H1 (cell line): Measurements from ENCODE around the gene SV2B. TPM values are rescaled to one million over a fixed set of nuclear protein-coding genes. Genes with fewer than 3 reads are reported as not detected.

Experiments
- CTCF ChIA-PET: fragments of 300-600 bp; sonication (Branson Sonifier 250); formaldehyde crosslinking; loops from one replicate; lab custom pipeline; 2021; ENCODE audit not compliant: partially characterized antibody; lab: Charles Lee
- POLR2A ChIA-PET: fragments of 300-600 bp; sonication (Branson Sonifier 250); formaldehyde crosslinking; loops from one replicate; lab custom pipeline; 2021; ENCODE audit warnings: inconsistent platforms; ENCODE audit not compliant: partially characterized antibody; lab: Charles Lee
- DNase-seq, 2 experiments: peaks; one replicate each; pipeline versions ENCODE4 v3.0.0 to v3.0.0-alpha.2; 2010 to 2022; ENCODE audit warnings: low spot score in 2 of 2, low read depth in 1 of 2, mixed read lengths in 1 of 2
- FAIRE-seq: peaks from 2 replicates; lab custom pipeline; 2011; peaks lifted over from hg19 to GRCh38; lab: Jason Lieb, UNC
- H2AFZ ChIP-seq: 2 replicates; pipeline ENCODE4 v1.8.1; 2012; ENCODE audit warnings: low read length, inconsistent platforms
- H2AK5ac ChIP-seq: 2 replicates; pipeline ENCODE4 v1.6.1; 2013; ENCODE audit warnings: low read depth, low read length
- H2BK120ac ChIP-seq: replicated peaks from 2 replicates; pipeline ENCODE3; 2013; ENCODE audit warnings: low read depth, low read length, inconsistent platforms
- H2BK12ac ChIP-seq: 2 replicates; pipeline ENCODE4 v1.6.1; 2013; ENCODE audit warnings: low read depth, low read length
- H2BK15ac ChIP-seq: 2 replicates; pipeline ENCODE4 v1.6.1; 2013; ENCODE audit warnings: low read length
- H2BK20ac ChIP-seq: 2 replicates; pipeline ENCODE4 v1.6.1; 2013; ENCODE audit warnings: low read length
- H2BK5ac ChIP-seq: 2 replicates; pipeline ENCODE4 v1.6.1; 2013; ENCODE audit warnings: low read depth, low read length
- H3K14ac ChIP-seq: 2 replicates; pipeline ENCODE4 v1.6.1; 2013; ENCODE audit warnings: inconsistent platforms; ENCODE audit not compliant: insufficient read length
- H3K18ac ChIP-seq: 2 replicates; pipeline ENCODE4 v1.6.1; 2013; ENCODE audit warnings: low read length; ENCODE audit errors: extremely low read depth
- H3K23ac ChIP-seq: 2 replicates; pipeline ENCODE4 v1.6.1; 2013; ENCODE audit warnings: inconsistent platforms; ENCODE audit not compliant: insufficient read length
- H3K23me2 ChIP-seq: 2 replicates; pipeline ENCODE4 v1.6.1; 2013; ENCODE audit warnings: low read depth, low read length
- H3K27ac ChIP-seq: 2 replicates; pipeline ENCODE4 v1.6.1; 2011; ENCODE audit warnings: low read depth, low read length, inconsistent platforms
- H3K27me3 ChIP-seq, 4 experiments: replicated peaks in 1 of 4; 1 replicate in 1 of 4; 2 replicates in 3 of 4; pipeline versions ENCODE4 v1.6.1 to v1.8.1; 2011 to 2013; ENCODE audit warnings: low read length in 3 of 4, mild to moderate bottlenecking in 3 of 4, inconsistent platforms in 2 of 4, mixed read lengths in 2 of 4, moderate library complexity in 1 of 4; ENCODE audit not compliant: control insufficient read depth in 3 of 4, insufficient read depth in 3 of 4; ENCODE audit errors: extremely low read depth in 1 of 4
- H3K36me3 ChIP-seq, 4 experiments: 2 replicates each; pipeline versions ENCODE4 v1.6.1 to v1.8.1; 2011 to 2013; ENCODE audit warnings: mild to moderate bottlenecking in 4 of 4, low read length in 3 of 4, moderate library complexity in 2 of 4, control low read depth in 1 of 4, inconsistent platforms in 1 of 4; ENCODE audit not compliant: insufficient read depth in 4 of 4, control insufficient read depth in 2 of 4
- H3K4ac ChIP-seq: replicated peaks from 2 replicates; pipeline ENCODE3; 2013; ENCODE audit warnings: low read length, low read depth, mixed read lengths, inconsistent platforms; ENCODE audit not compliant: insufficient read length
- H3K4me1 ChIP-seq, 4 experiments: replicated peaks in 1 of 4; 1 replicate in 1 of 4; 2 replicates in 3 of 4; pipeline versions ENCODE4 v1.6.1 to v1.8.1; 2011 to 2013; ENCODE audit warnings: low read length in 3 of 4, inconsistent platforms in 2 of 4, mixed read lengths in 1 of 4; ENCODE audit not compliant: insufficient read depth in 4 of 4, control insufficient read depth in 3 of 4
- H3K4me2 ChIP-seq, 2 experiments: 2 replicates each; pipeline versions ENCODE4 v1.6.1 to v1.8.1; 2011 to 2013; ENCODE audit warnings: low read depth in 2 of 2, low read length in 2 of 2, control low read depth in 1 of 2, inconsistent platforms in 1 of 2, mild to moderate bottlenecking in 1 of 2; ENCODE audit not compliant: insufficient read depth in 1 of 2
- H3K4me3 ChIP-seq, 4 experiments: fragments of 200-600, 300-600 bp in 1 of 4; sonication (generic), shearing (Covaris generic), sonication (Bioruptor Twin) in 1 of 4; 2 replicates each; pipeline versions ENCODE4 v1.5.1 to v1.8.1; 2011 to 2016; ENCODE audit warnings: low read length in 4 of 4, low read depth in 3 of 4, control low read depth in 2 of 4, inconsistent platforms in 2 of 4, mild to moderate bottlenecking in 2 of 4, mixed read lengths in 1 of 4, moderate library complexity in 1 of 4; ENCODE audit not compliant: insufficient read depth in 2 of 4; ENCODE audit errors: extremely low read depth in 1 of 4
- H3K56ac ChIP-seq: replicated peaks from 2 replicates; pipeline ENCODE3; 2013; ENCODE audit warnings: low read depth, mild to moderate bottlenecking, mixed read lengths, low read length, inconsistent platforms; ENCODE audit not compliant: insufficient read length
- H3K79me1 ChIP-seq: 2 replicates; pipeline ENCODE4 v1.6.1; 2013; ENCODE audit warnings: low read depth, low read length, control low read depth
- H3K79me2 ChIP-seq, 2 experiments: 2 replicates each; pipeline versions ENCODE4 v1.6.1 to v1.8.1; 2012 to 2013; ENCODE audit warnings: low read length in 2 of 2, mild to moderate bottlenecking in 2 of 2, inconsistent platforms in 1 of 2; ENCODE audit not compliant: insufficient read depth in 2 of 2, control insufficient read depth in 1 of 2
- H3K9ac ChIP-seq, 4 experiments: replicated peaks in 1 of 4; 1 replicate in 1 of 4; 2 replicates in 3 of 4; pipeline versions ENCODE4 v1.6.1 to v1.8.1; 2011 to 2013; ENCODE audit warnings: low read depth in 3 of 4, low read length in 3 of 4, control low read depth in 2 of 4, mild to moderate bottlenecking in 2 of 4, moderate library complexity in 2 of 4, inconsistent platforms in 1 of 4; ENCODE audit errors: extremely low read depth in 1 of 4
- H3K9me3 ChIP-seq, 2 experiments: 2 replicates each; pipeline versions ENCODE4 v1.6.1 to v1.8.1; 2012 to 2013; ENCODE audit warnings: mild to moderate bottlenecking in 2 of 2, moderate library complexity in 2 of 2, control low read depth in 1 of 2, inconsistent platforms in 1 of 2, low read depth in 1 of 2, low read length in 1 of 2, mixed read lengths in 1 of 2; ENCODE audit not compliant: insufficient read depth in 2 of 2
- H4K20me1 ChIP-seq, 2 experiments: replicated peaks in 1 of 2; 2 replicates each; pipeline versions ENCODE3 to v1.8.1; 2011 to 2013; ENCODE audit warnings: inconsistent platforms in 2 of 2, low read length in 2 of 2, mild to moderate bottlenecking in 1 of 2; ENCODE audit not compliant: insufficient read depth in 2 of 2, control insufficient read depth in 1 of 2
- H4K5ac ChIP-seq: 2 replicates; pipeline ENCODE4 v1.6.1; 2013; ENCODE audit warnings: low read length, low read depth, mixed read lengths, inconsistent platforms; ENCODE audit not compliant: insufficient read length
- H4K8ac ChIP-seq: 2 replicates; pipeline ENCODE4 v1.8.0; 2013; ENCODE audit warnings: mild to moderate bottlenecking, moderate library complexity, low read length, inconsistent platforms; ENCODE audit not compliant: insufficient read depth; ENCODE audit errors: extremely low read depth
- H4K91ac ChIP-seq: replicated peaks from 2 replicates; pipeline ENCODE3; 2013; ENCODE audit warnings: low read length, mixed read lengths, inconsistent platforms; ENCODE audit not compliant: insufficient read length
- CHD2 ChIP-seq: IDR thresholded peaks from 2 replicates; pipeline ENCODE4 v1.6.1; 2012; ENCODE audit warnings: low read length, improper control_type of control experiment
- HDAC6 ChIP-seq: IDR thresholded peaks from one replicate; pipeline ENCODE4 v1.7.1; 2012; ENCODE audit warnings: low read depth, mild to moderate bottlenecking, inconsistent platforms, low read length, moderate library complexity
- SIX5 ChIP-seq: IDR thresholded peaks from 2 replicates; pipeline ENCODE4 v1.6.1; 2011; ENCODE audit warnings: mild to moderate bottlenecking, low read depth, low read length
- WGBS, 2 experiments: shearing (Covaris generic) in 1 of 2; methylation state at CpG; one replicate each; pipeline versions ENCODE4 v1.1.6 to v1.1.7; 2013 to 2015; ENCODE audit warnings: low lambda C conversion rate in 2 of 2, mixed read lengths in 2 of 2, inconsistent platforms in 1 of 2, low coverage in 1 of 2, missing lambda C conversion rate in 1 of 2; ENCODE audit not compliant: insufficient replicate concordance in 2 of 2, insufficient coverage in 1 of 2, insufficient read length in 1 of 2; ENCODE audit errors: extremely low coverage in 1 of 2, missing lambda C conversion rate in 1 of 2; 5-methylcytosine and 5-hydroxymethylcytosine counted together
- polyA plus RNA-seq, 7 experiments: library from polyadenylated mRNA; depleted of rRNA in 3 of 7; stranded (reverse) in 5 of 7; unstranded in 2 of 7; fragments of >200 nt in 5 of 7; fragments of 200-250 nt in 2 of 7; gene quantifications; 1 replicate in 5 of 7; 2 replicates in 1 of 7; 4 replicates in 1 of 7; pipeline versions ENCODE4 v1.2.1 to v1.2.3, GENCODE V29; 2011 to 2013; ENCODE audit warnings: missing spikeins in 2 of 7, mixed read lengths in 2 of 7
- total RNA-seq: library from RNA; stranded (reverse); fragmentation: NEBNext Ultra II Directional; extraction: Animal tissue kit (Norgen Biotek cat#: 25700); gene quantifications from 2 replicates; pipeline ENCODE4 v1.2.1, GENCODE V29; 2021
- TF ChIP-seq, protein P1 (sequence below): IDR thresholded peaks from 2 replicates; pipeline ENCODE4 v1.6.1; 2011; ENCODE audit warnings: low read depth, mild to moderate bottlenecking, low read length; ENCODE audit not compliant: insufficient read depth
- TF ChIP-seq, protein P2 (sequence below): IDR thresholded peaks from 2 replicates; pipeline ENCODE4 v1.6.1; 2011; ENCODE audit warnings: low read length, improper control_type of control experiment

SV2B gene
- total and polyA plus RNA-seq, 2 of the 8 experiments (the other 6 are each of a cell fraction or from before 2014, with no cell fraction given) = 0.09 to 0.20 TPM

GRCh38 chr15:91291673-91292072, 191.6 kb downstream of the SV2B start:
- H4K5ac ChIP-seq = no peak overlapping the region
- no peaks in the 10 kb centered on the region for H4K20me1 ChIP-seq
- no peak overlapping the region for H4K8ac ChIP-seq
- H3K4me1 ChIP-seq = peaks cover 0 to 2% (median 0%) of the 10 kb centered on the region in 4 experiments; a peak in 1 of 7 replicates
- H2BK12ac ChIP-seq = no peak overlapping the region
- H2BK120ac ChIP-seq = no peak overlapping the region
- no peak overlapping the region for H3K23ac ChIP-seq
- H3K9ac ChIP-seq = no peak overlapping the region
- no peak overlapping the region for H4K91ac ChIP-seq
- H3K9me3 ChIP-seq = peaks cover 4 to 5% of the 10 kb centered on the region in 2 experiments; a peak in 2 of 4 replicates
- H3K36me3 ChIP-seq = no peaks in the 10 kb centered on the region
- FAIRE-seq = peak; percentile 84
- CTCF ChIA-PET = interaction anchor here (1.4 kb wide), 1 partner anchor 11 kb away, joined by 4 read pairs; no protein-coding TSS in a partner anchor
- no peaks in the 10 kb centered on the region for H3K27me3 ChIP-seq
- H3K18ac ChIP-seq = no peak overlapping the region
- H3K4ac ChIP-seq = no peak overlapping the region
- H3K27ac ChIP-seq = no peak overlapping the region
- no peak for TF ChIP-seq HDAC6
- TF ChIP-seq SIX5 = peak; percentile 60
- 0 out of 2 replicates have a peak, but pooled peaks have one; percentile 52 for TF ChIP-seq CHD2
- TF ChIP-seq, protein P1, sequence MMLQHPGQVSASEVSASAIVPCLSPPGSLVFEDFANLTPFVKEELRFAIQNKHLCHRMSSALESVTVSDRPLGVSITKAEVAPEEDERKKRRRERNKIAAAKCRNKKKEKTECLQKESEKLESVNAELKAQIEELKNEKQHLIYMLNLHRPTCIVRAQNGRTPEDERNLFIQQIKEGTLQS = peak; percentile 78
- TF ChIP-seq, protein P2, sequence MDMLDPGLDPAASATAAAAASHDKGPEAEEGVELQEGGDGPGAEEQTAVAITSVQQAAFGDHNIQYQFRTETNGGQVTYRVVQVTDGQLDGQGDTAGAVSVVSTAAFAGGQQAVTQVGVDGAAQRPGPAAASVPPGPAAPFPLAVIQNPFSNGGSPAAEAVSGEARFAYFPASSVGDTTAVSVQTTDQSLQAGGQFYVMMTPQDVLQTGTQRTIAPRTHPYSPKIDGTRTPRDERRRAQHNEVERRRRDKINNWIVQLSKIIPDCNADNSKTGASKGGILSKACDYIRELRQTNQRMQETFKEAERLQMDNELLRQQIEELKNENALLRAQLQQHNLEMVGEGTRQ = peak; percentile 93
- H2AK5ac ChIP-seq = no peak overlapping the region
- no peaks in the 10 kb centered on the region for H3K23me2 ChIP-seq
- H2BK5ac ChIP-seq = no peak overlapping the region
- no peaks in the 10 kb centered on the region for H3K79me1 ChIP-seq
- H3K14ac ChIP-seq = no peak overlapping the region
- DNase-seq = no peak
- no peak overlapping the region for H2BK15ac ChIP-seq
- H3K4me3 ChIP-seq = no peak overlapping the region
- H3K4me2 ChIP-seq = no peak overlapping the region
- POLR2A ChIA-PET = no interaction called here
- no peak overlapping the region for H2BK20ac ChIP-seq
- H3K79me2 ChIP-seq = no peaks in the 10 kb centered on the region
- peak overlapping the region; percentile 75 for H2AFZ ChIP-seq
- no peak overlapping the region for H3K56ac ChIP-seq
- WGBS, 2 experiments = no CpG with 5 or more reads among the region's 3 CpGs
